ENCODE measurements around the gene LCN10.

GRCh38 chr9:136777359-136777758, 34.6 kb upstream of the LCN10 start:
- TF ChIP-seq ARNTL (CRISPR knock-in tag; IDR thresholded peaks at IDR 0.05; ENCODE audit: borderline replicate concordance, low read depth), result no peak
- no peak for TF ChIP-seq ZFP30 (CRISPR knock-in tag; IDR thresholded peaks at IDR 0.05)
- TF ChIP-seq RARB (CRISPR knock-in tag; IDR thresholded peaks at IDR 0.05), result no peak
- TF ChIP-seq, protein P1, sequence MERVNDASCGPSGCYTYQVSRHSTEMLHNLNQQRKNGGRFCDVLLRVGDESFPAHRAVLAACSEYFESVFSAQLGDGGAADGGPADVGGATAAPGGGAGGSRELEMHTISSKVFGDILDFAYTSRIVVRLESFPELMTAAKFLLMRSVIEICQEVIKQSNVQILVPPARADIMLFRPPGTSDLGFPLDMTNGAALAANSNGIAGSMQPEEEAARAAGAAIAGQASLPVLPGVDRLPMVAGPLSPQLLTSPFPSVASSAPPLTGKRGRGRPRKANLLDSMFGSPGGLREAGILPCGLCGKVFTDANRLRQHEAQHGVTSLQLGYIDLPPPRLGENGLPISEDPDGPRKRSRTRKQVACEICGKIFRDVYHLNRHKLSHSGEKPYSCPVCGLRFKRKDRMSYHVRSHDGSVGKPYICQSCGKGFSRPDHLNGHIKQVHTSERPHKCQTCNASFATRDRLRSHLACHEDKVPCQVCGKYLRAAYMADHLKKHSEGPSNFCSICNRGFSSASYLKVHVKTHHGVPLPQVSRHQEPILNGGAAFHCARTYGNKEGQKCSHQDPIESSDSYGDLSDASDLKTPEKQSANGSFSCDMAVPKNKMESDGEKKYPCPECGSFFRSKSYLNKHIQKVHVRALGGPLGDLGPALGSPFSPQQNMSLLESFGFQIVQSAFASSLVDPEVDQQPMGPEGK (CRISPR knock-in tag; IDR thresholded peaks at IDR 0.05; ENCODE audit: borderline replicate concordance), result no peak
- TF ChIP-seq BACH2 (CRISPR knock-in tag; IDR thresholded peaks at IDR 0.05; ENCODE audit: borderline replicate concordance), result no peak
- no peak for TF ChIP-seq CSDC2 (CRISPR knock-in tag; IDR thresholded peaks at IDR 0.05)
- no peak for TF ChIP-seq ISL1 (CRISPR knock-in tag; IDR thresholded peaks at IDR 0.05)
- TF ChIP-seq ZFP3 (CRISPR knock-in tag; IDR thresholded peaks at IDR 0.05), result no peak
- TF ChIP-seq ZC3H10 (CRISPR knock-in tag; IDR thresholded peaks at IDR 0.05), result no peak
- TF ChIP-seq OSR1 (CRISPR knock-in tag; IDR thresholded peaks at IDR 0.05), result no peak
